ENCODE data around the gene DDX41. TPM values are rescaled to one million over a fixed set of nuclear protein-coding genes. Genes with fewer than 3 reads are reported as not detected.

DDX41 gene
- total and polyA plus RNA-seq, 11 donors: 24.4 to 65.4 (median 37.7) TPM

DNA sequence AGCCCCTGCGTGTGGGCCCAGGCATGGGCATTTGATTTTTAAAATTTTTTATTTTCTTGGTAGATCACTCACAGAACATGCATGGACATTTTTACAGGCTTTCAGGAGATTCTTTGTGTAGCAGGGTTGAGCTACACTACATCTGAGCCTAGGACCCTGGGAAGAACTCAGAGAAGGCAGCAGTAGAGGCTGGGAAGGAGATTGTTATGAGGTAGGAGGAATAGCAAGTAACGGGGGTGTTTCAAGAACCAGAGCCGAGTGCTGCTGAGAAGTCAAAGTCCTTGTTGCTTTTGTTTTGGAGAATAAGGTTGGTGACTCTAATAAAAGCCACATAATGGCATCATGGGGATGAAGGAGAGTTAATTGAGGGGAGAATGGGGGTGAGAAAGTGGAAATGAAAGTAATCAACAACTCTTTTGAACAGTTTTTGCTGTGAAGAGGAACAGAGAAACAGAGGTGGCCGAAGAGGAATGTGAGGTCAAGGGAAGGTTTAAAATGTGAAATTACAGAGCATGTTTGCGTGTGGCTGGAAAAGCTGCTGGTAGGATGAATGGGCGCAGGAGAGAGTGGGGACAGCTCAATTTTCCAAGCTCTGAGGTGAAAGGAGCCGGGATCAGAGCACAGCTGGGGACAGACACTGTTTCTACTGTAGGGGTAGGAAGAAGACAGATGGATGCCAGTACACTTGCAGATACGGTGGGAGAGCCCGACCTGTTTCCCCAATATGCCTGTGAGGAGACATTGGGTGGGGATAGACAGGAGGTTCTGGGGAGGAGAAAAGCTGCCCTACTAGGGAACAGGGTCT lies 14.7 kb downstream of the DDX41 start:
- ATAC-seq (no peak), DNase-seq (no peak)
- no peaks in the 10 kb centered on the region for H3K9me3 ChIP-seq
- H3K4me3 ChIP-seq: no peak overlapping the region
- 66 to 81% (median 72%) methylated on average over 9 of the region's 9 CpGs for WGBS, 4 donors
- intact Hi-C loops (cut with DNase I): loop anchor here in 9 of 10 donors (1.0 to 10.0 kb wide), 10 partner anchors 46 to 187 kb away; partner anchors contain the start of genes F12 (in 1 of the 9), MXD3 (in 1 of the 9) and PFN3 (in 1 of the 9)
- TF ChIP-seq, protein P1, sequence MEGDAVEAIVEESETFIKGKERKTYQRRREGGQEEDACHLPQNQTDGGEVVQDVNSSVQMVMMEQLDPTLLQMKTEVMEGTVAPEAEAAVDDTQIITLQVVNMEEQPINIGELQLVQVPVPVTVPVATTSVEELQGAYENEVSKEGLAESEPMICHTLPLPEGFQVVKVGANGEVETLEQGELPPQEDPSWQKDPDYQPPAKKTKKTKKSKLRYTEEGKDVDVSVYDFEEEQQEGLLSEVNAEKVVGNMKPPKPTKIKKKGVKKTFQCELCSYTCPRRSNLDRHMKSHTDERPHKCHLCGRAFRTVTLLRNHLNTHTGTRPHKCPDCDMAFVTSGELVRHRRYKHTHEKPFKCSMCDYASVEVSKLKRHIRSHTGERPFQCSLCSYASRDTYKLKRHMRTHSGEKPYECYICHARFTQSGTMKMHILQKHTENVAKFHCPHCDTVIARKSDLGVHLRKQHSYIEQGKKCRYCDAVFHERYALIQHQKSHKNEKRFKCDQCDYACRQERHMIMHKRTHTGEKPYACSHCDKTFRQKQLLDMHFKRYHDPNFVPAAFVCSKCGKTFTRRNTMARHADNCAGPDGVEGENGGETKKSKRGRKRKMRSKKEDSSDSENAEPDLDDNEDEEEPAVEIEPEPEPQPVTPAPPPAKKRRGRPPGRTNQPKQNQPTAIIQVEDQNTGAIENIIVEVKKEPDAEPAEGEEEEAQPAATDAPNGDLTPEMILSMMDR (IDR thresholded peaks at IDR 0.05): no peak
- no peak for TF ChIP-seq POLR2A (IDR thresholded peaks at IDR 0.05)
- no peaks in the 10 kb centered on the region for H3K27me3 ChIP-seq
- peaks cover 0 to 35% (median 18%) of the 10 kb centered on the region in 12 donors for H3K4me1 ChIP-seq
- no peak overlapping the region for H3K27ac ChIP-seq
- H3K36me3 ChIP-seq: peaks cover 0 to 20% (median 0%) of the 10 kb centered on the region in 9 donors

DNA sequence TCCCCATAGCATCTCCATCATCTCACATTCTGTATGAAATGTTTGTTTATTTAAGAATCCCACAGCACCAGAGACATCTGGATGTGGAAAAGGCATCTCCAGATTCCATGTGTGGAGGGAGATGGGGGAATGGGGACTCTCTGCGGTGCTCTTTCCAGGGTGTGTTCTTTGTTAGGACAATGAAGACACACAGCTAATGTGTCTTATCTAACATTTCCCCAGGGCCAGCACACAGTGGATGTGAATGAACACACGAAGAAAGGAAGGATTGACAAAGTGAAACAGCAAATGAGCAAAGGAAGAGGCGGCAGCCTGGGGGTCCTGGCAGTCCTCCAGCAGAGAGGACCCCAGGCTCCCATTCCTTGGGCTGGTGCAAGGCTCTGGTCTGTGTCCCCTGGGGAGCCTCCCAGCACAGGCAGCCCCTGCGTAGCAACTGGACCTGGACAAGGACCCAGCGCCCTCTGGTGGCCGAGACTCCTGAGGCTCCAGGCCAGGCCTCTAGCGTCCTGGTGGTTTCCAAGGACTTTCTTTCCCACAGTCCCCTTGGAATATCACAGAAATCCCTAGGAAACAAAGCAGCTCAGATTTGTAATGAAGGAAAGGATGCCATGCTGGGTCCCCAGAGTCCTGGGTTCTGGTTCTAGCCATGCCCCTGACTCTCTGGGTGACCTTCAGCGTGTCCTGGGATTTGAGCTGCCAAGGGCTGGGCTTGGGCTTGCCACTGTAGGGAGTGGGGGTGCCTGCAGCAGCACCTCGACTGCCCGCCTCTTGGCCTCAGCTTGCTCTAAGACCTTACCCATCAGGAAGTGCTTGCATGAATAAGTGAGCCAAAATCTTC lies 15.9 kb downstream of the DDX41 start:
- ATAC-seq: peak; percentile 21 to 54 (median 43)
- TF ChIP-seq POLR2A (IDR thresholded peaks at IDR 0.05): no peak
- TF ChIP-seq, protein P1 (IDR thresholded peaks at IDR 0.05): peak; percentile 92 to 99 (median 96)

DNA sequence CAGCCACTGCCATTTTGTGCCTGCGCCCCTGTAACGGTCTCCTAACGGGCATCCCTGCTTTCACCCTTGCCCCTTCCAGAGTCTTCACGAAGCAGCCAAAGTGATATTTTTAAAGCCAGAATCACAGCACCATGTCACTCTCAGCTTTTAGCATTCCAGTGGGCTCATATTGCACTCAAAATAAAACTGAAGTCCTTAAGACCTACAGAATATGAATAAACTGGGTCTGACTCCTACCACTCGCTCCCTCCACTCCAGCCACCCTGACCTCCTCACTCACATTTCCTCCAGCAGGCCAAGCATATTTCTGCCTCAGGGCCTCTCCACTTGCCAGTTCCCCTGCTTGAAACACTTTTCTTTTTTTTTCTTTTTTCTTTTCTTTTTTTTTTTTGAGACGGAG lies 16.9 kb downstream of the DDX41 start:
- H3K4me3 ChIP-seq: no peak overlapping the region
- H3K36me3 ChIP-seq: peaks cover 0 to 15% (median 0%) of the 10 kb centered on the region in 9 donors
- 81 to 88% (median 84%) methylated on average over 6 of the region's 6 CpGs for WGBS, 4 donors
- H3K27me3 ChIP-seq: no peaks in the 10 kb centered on the region
- H3K4me1 ChIP-seq: peaks cover 6 to 54% (median 36%) of the 10 kb centered on the region in 12 donors
- H3K9me3 ChIP-seq: no peaks in the 10 kb centered on the region
- H3K27ac ChIP-seq: no peak overlapping the region
- TF ChIP-seq, protein P1 (IDR thresholded peaks at IDR 0.05): no peak
- TF ChIP-seq POLR2A (IDR thresholded peaks at IDR 0.05): no peak
- DNase-seq: no peak
- intact Hi-C loops (cut with DNase I): loop anchor here in 9 of 10 donors (2.0 to 10.0 kb wide), 8 partner anchors 43 to 185 kb away; partner anchors contain the start of genes F12 (in 1 of the 9), MXD3 (in 1 of the 9) and PFN3 (in 1 of the 9)
- no peak for ATAC-seq

More for the DNA sequence above, 15.9 kb downstream of the DDX41 start:
- 8 to 21% (median 17%) methylated on average over 9 to 10 of the region's 10 CpGs for WGBS, 4 donors
- Histone ChIP-seq H3K36me3 (peaks cover 0 to 20% (median 0%) of the 10 kb centered on the region in 9 donors), H3K27ac (peak overlapping the region in 9 of 12 donors; percentile 1 to 53 (median 38)), H3K27me3 (no peaks in the 10 kb centered on the region), H3K4me1 (peaks cover 5 to 43% (median 25%) of the 10 kb centered on the region in 12 donors), H3K4me3 (no peak overlapping the region), H3K9me3 (no peaks in the 10 kb centered on the region)
- intact Hi-C loops (cut with DNase I): loop anchor here in 9 of 10 donors (1.0 to 10.0 kb wide), 10 partner anchors 45 to 186 kb away; partner anchors contain the start of genes F12 (in 1 of the 9), MXD3 (in 1 of the 9) and PFN3 (in 1 of the 9)
- peak; percentile 91 to 96 (median 94) for DNase-seq

Data from heart left ventricle (tissue), 16 donors.